H1 (cell line): ENCODE measurements around the gene CMIP. TPM values are rescaled to one million over a fixed set of nuclear protein-coding genes. Genes with fewer than 3 reads are reported as not detected.

Experiments used
- CBX8 ChIP-seq: fragments of 300-800, 300-1000 bp; sonication (generic); IDR thresholded peaks from 2 replicates; pipeline ENCODE4 v1.7.1; 2016; ENCODE audit warnings: low read depth, low read length, borderline replicate concordance
- CREB1 ChIP-seq: IDR thresholded peaks from 2 replicates; pipeline ENCODE4 v1.6.1; 2012; ENCODE audit warnings: inconsistent platforms
- CTCF ChIP-seq, 3 experiments: IDR thresholded peaks; 1 replicate in 2 of 3; 2 replicates in 1 of 3; pipeline versions ENCODE4 v1.5.1 to v1.6.1; 2011; ENCODE audit warnings: low read length in 3 of 3, mild to moderate bottlenecking in 3 of 3, inconsistent platforms in 2 of 3, low read depth in 1 of 3, moderate library complexity in 1 of 3; ENCODE audit not compliant: insufficient read depth in 1 of 3; ENCODE audit errors: control extremely low read depth in 1 of 3
- EGR1 ChIP-seq: IDR thresholded peaks from 2 replicates; pipeline ENCODE4 v1.6.1; 2011; ENCODE audit warnings: low read depth, low read length, borderline replicate concordance
- KDM5A ChIP-seq: fragments of 200-600 bp; IDR thresholded peaks from 2 replicates; pipeline ENCODE4 v1.7.1; 2012; ENCODE audit warnings: mild to moderate bottlenecking, low read length, inconsistent platforms, mixed read lengths
- SP1 ChIP-seq: IDR thresholded peaks from 2 replicates; pipeline ENCODE4 v1.6.1; 2011; ENCODE audit warnings: low read depth, low read length
- ZNF274 ChIP-seq: IDR thresholded peaks from 2 replicates; pipeline ENCODE4 v1.7.0; 2012; ENCODE audit warnings: low read length, borderline replicate concordance; ENCODE audit errors: extremely low read depth
- polyA plus RNA-seq, 7 experiments: library from polyadenylated mRNA; depleted of rRNA in 3 of 7; stranded (reverse) in 5 of 7; unstranded in 2 of 7; fragments of >200 nt in 5 of 7; fragments of 200-250 nt in 2 of 7; gene quantifications; 1 replicate in 5 of 7; 2 replicates in 1 of 7; 4 replicates in 1 of 7; pipeline versions ENCODE4 v1.2.1 to v1.2.3, GENCODE V29; 2011 to 2013; ENCODE audit warnings: missing spikeins in 2 of 7, mixed read lengths in 2 of 7
- total RNA-seq: library from RNA; stranded (reverse); fragmentation: NEBNext Ultra II Directional; extraction: Animal tissue kit (Norgen Biotek cat#: 25700); gene quantifications from 2 replicates; pipeline ENCODE4 v1.2.1, GENCODE V29; 2021
- TF ChIP-seq, protein P1 (sequence below): fragments of 300-600 bp; sonication (generic); IDR thresholded peaks from 2 replicates; pipeline ENCODE4 v1.7.1; 2012; ENCODE audit warnings: low read length, moderate library complexity, mild to moderate bottlenecking, inconsistent platforms; ENCODE audit not compliant: insufficient replicate concordance
- TF ChIP-seq, protein P2 (sequence below): IDR thresholded peaks from 2 replicates; pipeline ENCODE4 v1.6.1; 2011; ENCODE audit warnings: low read depth, mild to moderate bottlenecking, low read length; ENCODE audit not compliant: insufficient read depth

Gene CMIP
- total and polyA plus RNA-seq, 2 of the 8 experiments (the other 6 are each of a cell fraction or from before 2014, with no cell fraction given), result 7.9 to 53.2 TPM

DNA sequence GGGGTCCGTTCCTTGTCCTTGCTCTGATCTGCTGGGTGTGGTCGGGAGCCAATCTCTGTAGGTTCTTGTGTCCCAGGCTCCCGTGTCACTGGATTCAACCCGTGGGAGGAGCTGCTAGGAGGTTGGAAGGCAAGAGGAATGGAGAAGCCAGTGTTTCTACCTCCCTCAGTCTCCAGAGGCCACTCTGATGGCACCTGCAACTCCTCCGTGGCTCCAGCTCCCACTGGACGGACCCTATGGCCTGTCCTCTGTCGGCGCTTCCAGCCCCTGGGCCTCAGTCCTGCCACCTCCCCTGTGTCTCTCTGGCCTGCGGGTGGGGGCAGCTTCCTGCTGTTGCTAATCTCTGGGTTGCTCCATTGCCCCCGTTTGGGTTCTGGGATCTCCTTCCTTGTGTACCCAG lies 71.1 kb downstream of the CMIP start (continued):
- TF ChIP-seq, protein P1, sequence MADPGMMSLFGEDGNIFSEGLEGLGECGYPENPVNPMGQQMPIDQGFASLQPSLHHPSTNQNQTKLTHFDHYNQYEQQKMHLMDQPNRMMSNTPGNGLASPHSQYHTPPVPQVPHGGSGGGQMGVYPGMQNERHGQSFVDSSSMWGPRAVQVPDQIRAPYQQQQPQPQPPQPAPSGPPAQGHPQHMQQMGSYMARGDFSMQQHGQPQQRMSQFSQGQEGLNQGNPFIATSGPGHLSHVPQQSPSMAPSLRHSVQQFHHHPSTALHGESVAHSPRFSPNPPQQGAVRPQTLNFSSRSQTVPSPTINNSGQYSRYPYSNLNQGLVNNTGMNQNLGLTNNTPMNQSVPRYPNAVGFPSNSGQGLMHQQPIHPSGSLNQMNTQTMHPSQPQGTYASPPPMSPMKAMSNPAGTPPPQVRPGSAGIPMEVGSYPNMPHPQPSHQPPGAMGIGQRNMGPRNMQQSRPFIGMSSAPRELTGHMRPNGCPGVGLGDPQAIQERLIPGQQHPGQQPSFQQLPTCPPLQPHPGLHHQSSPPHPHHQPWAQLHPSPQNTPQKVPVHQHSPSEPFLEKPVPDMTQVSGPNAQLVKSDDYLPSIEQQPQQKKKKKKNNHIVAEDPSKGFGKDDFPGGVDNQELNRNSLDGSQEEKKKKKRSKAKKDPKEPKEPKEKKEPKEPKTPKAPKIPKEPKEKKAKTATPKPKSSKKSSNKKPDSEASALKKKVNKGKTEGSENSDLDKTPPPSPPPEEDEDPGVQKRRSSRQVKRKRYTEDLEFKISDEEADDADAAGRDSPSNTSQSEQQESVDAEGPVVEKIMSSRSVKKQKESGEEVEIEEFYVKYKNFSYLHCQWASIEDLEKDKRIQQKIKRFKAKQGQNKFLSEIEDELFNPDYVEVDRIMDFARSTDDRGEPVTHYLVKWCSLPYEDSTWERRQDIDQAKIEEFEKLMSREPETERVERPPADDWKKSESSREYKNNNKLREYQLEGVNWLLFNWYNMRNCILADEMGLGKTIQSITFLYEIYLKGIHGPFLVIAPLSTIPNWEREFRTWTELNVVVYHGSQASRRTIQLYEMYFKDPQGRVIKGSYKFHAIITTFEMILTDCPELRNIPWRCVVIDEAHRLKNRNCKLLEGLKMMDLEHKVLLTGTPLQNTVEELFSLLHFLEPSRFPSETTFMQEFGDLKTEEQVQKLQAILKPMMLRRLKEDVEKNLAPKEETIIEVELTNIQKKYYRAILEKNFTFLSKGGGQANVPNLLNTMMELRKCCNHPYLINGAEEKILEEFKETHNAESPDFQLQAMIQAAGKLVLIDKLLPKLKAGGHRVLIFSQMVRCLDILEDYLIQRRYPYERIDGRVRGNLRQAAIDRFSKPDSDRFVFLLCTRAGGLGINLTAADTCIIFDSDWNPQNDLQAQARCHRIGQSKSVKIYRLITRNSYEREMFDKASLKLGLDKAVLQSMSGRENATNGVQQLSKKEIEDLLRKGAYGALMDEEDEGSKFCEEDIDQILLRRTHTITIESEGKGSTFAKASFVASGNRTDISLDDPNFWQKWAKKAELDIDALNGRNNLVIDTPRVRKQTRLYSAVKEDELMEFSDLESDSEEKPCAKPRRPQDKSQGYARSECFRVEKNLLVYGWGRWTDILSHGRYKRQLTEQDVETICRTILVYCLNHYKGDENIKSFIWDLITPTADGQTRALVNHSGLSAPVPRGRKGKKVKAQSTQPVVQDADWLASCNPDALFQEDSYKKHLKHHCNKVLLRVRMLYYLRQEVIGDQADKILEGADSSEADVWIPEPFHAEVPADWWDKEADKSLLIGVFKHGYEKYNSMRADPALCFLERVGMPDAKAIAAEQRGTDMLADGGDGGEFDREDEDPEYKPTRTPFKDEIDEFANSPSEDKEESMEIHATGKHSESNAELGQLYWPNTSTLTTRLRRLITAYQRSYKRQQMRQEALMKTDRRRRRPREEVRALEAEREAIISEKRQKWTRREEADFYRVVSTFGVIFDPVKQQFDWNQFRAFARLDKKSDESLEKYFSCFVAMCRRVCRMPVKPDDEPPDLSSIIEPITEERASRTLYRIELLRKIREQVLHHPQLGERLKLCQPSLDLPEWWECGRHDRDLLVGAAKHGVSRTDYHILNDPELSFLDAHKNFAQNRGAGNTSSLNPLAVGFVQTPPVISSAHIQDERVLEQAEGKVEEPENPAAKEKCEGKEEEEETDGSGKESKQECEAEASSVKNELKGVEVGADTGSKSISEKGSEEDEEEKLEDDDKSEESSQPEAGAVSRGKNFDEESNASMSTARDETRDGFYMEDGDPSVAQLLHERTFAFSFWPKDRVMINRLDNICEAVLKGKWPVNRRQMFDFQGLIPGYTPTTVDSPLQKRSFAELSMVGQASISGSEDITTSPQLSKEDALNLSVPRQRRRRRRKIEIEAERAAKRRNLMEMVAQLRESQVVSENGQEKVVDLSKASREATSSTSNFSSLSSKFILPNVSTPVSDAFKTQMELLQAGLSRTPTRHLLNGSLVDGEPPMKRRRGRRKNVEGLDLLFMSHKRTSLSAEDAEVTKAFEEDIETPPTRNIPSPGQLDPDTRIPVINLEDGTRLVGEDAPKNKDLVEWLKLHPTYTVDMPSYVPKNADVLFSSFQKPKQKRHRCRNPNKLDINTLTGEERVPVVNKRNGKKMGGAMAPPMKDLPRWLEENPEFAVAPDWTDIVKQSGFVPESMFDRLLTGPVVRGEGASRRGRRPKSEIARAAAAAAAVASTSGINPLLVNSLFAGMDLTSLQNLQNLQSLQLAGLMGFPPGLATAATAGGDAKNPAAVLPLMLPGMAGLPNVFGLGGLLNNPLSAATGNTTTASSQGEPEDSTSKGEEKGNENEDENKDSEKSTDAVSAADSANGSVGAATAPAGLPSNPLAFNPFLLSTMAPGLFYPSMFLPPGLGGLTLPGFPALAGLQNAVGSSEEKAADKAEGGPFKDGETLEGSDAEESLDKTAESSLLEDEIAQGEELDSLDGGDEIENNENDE, result no peak
- TF ChIP-seq KDM5A (no peak), SP1 (no peak), CTCF (IDR thresholded peaks at IDR 0.05; ENCODE audit: control extremely low read depth in 1 of 3, insufficient read depth in 1 of 3, low read depth in 1 of 3, low read length in 3 of 3) (no peak), CREB1 (no peak), ZNF274 (no peak), EGR1 (no peak), CBX8 (no peak)
- TF ChIP-seq, protein P2, sequence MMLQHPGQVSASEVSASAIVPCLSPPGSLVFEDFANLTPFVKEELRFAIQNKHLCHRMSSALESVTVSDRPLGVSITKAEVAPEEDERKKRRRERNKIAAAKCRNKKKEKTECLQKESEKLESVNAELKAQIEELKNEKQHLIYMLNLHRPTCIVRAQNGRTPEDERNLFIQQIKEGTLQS, result no peak
